Measurements from ENCODE around the gene DENND4A. TPM values are rescaled to one million over a fixed set of nuclear protein-coding genes. Genes with fewer than 3 reads are reported as not detected.
"Not testable (repeated sequence)": the region's sequence is repeated elsewhere in the genome, so short reads cannot be mapped to it uniquely, and the experiment has no call there.

Gene DENND4A
- total RNA-seq, 1 donor from 2014 or later, result 50.8 TPM

DNA sequence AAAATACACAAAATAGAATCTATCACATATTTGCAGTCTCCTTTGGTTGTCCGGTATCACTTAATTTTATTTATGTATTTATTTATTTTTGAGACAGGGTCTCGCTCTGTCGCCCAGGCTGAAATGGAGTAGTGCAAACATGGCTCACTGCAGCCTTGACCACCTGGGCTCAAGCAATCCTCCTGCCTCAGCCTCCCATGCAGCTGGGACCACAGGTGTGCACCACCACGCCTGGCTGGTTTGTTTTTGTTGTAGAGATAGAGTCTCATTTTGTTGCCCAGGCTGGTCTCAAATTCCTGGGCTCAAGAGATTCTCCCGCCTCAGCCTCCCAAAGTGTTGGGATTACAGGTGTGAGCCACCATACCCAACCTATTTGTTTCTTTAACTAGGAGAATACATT is 33.9 kb downstream of the DENND4A start:
- H3K27ac Mint-ChIP-seq, result no peak overlapping the region
- H3K9me3 Mint-ChIP-seq, result no peaks in the 10 kb centered on the region
- H3K27me3 Mint-ChIP-seq (ENCODE audit: insufficient read depth), result no peaks in the 10 kb centered on the region
- intact Hi-C loops (cut with micrococcal nuclease), result no loop called here
- no peak overlapping the region for H3K4me3 Mint-ChIP-seq
- DNase-seq (ENCODE audit: low spot score), result no peak
- peaks cover 19% of the 10 kb centered on the region for H3K4me1 Mint-ChIP-seq (ENCODE audit: low read depth)
- peaks cover 25% of the 10 kb centered on the region for H3K36me3 Mint-ChIP-seq (ENCODE audit: low read depth)

- no peaks in the 10 kb centered on the region for H3K9me3 Mint-ChIP-seq
- intact Hi-C loops (cut with micrococcal nuclease), result no loop called here
- DNase-seq (ENCODE audit: low spot score), result no peak
- H3K36me3 Mint-ChIP-seq (ENCODE audit: low read depth), result peaks cover 22% of the 10 kb centered on the region
- peaks cover 10% of the 10 kb centered on the region for H3K4me1 Mint-ChIP-seq (ENCODE audit: low read depth)
- no peaks in the 10 kb centered on the region for H3K27me3 Mint-ChIP-seq (ENCODE audit: insufficient read depth)
- no peak overlapping the region for H3K27ac Mint-ChIP-seq
- H3K4me3 Mint-ChIP-seq, result no peak overlapping the region
These were observed 34.8 kb downstream of the DENND4A start for GRCh38 chr15:65757256-65757655.

DNA sequence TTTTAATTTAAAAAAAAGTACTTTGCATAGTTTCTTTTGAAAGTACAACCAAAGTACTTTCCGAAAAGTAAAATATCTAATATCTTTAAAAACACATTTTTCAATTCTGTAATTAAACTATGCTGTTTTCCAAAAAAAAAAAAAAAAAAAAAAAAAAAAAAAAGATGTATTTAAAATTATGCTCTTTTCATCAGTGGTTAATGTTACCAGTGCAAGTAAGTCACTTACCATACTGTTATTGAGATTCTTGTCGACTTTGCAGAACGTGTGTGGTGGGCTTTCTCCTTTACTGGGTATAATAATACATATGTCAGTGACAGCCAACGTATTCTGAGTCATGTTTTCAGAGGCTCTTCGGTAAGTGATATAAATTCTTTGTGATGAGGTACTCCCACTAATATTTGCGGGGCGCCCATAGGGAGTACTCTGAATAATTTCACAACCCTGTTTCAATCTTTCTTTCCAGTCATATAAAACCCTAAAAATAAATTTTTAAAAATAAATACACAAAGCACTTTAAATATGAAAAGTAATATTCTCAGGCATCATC is 39.9 kb downstream of the DENND4A start:
- Mint-ChIP-seq H3K27me3 (ENCODE audit: insufficient read depth) (no peaks in the 10 kb centered on the region), H3K9me3 (no peaks in the 10 kb centered on the region), H3K4me3 (no peak overlapping the region), H3K4me1 (ENCODE audit: low read depth) (no peaks in the 10 kb centered on the region), H3K27ac (no peak overlapping the region), H3K36me3 (ENCODE audit: low read depth) (peaks cover 27% of the 10 kb centered on the region)
- DNase-seq (ENCODE audit: low spot score), result no peak
- intact Hi-C loops (cut with micrococcal nuclease), result no loop called here

GRCh38 chr15:65751431-65751830 is 40.7 kb downstream of the DENND4A start:
- intact Hi-C loops (cut with micrococcal nuclease), result no loop called here
- Mint-ChIP-seq H3K27me3 (ENCODE audit: insufficient read depth) (no peaks in the 10 kb centered on the region), H3K4me3 (no peak overlapping the region), H3K27ac (no peak overlapping the region), H3K4me1 (ENCODE audit: low read depth) (no peaks in the 10 kb centered on the region), H3K9me3 (no peaks in the 10 kb centered on the region), H3K36me3 (ENCODE audit: low read depth) (peaks cover 25% of the 10 kb centered on the region)
- DNase-seq (ENCODE audit: low spot score), result no peak

DNA sequence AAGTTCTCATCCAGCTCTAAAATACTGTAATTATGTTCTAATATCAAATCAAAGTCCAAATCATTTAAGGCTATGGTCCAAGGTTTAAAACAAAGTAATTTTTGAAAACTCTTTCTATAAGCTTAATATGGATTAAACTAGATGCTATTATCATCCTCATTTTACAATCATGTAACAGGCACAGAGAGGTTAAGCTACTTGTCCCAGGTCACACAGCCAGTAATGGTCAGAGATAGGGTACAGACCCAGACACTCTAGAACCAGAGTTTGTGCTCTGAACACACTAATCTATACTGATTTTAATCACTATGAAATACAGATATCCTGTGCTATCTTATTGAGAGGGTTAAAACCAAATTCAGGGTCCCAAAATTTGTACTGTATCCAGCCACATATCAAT is 44.8 kb downstream of the DENND4A start:
- no peak overlapping the region for H3K4me3 Mint-ChIP-seq
- H3K27me3 Mint-ChIP-seq (ENCODE audit: insufficient read depth), result no peaks in the 10 kb centered on the region
- intact Hi-C loops (cut with micrococcal nuclease), result no loop called here
- H3K4me1 Mint-ChIP-seq (ENCODE audit: low read depth), result peaks cover 8% of the 10 kb centered on the region
- H3K9me3 Mint-ChIP-seq, result no peaks in the 10 kb centered on the region
- H3K36me3 Mint-ChIP-seq (ENCODE audit: low read depth), result peaks cover 27% of the 10 kb centered on the region
- DNase-seq (ENCODE audit: low spot score), result no peak
- no peak overlapping the region for H3K27ac Mint-ChIP-seq

DNA sequence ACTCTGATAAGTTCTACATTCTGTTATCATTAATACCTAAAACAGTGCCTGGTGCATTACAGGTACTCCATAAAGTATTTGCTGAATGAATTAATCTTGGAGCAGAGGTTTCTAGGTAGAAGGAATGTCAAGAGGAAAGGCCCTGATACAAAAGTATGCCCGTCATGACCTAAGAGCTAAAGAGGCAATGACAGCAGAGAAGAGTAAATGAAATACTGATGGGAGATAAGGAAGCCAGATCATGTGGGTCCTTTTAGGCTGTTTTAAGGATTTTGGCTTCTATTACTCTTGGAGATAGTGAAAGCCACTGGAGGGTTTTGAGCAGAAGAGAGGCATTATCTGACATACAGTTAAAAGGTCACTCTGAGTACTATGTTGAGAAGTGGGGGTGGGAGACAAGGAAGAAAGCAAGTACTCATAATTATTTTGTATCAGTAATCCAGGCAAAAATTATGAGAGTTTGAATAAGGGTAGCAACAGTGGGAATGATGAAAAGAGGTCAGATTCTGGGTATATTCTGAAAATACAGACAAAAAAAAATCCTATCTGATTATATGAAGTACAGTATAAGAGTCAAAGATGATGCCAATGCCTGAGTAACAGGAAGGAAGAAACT is 48.3 kb downstream of the DENND4A start:
- Mint-ChIP-seq H3K27ac (peak overlapping the region; percentile 13), H3K4me3 (no peak overlapping the region), H3K9me3 (no peaks in the 10 kb centered on the region), H3K4me1 (ENCODE audit: low read depth) (peaks cover 19% of the 10 kb centered on the region), H3K36me3 (ENCODE audit: low read depth) (peaks cover 17% of the 10 kb centered on the region), H3K27me3 (ENCODE audit: insufficient read depth) (no peaks in the 10 kb centered on the region)
- no peak for DNase-seq (ENCODE audit: low spot score)
- intact Hi-C loops (cut with micrococcal nuclease), result no loop called here

- H3K36me3 Mint-ChIP-seq (ENCODE audit: low read depth), result peaks cover 24% of the 10 kb centered on the region
- no peak overlapping the region for H3K27ac Mint-ChIP-seq
- no peak overlapping the region for H3K4me3 Mint-ChIP-seq
- intact Hi-C loops (cut with micrococcal nuclease), result no loop called here
- no peaks in the 10 kb centered on the region for H3K9me3 Mint-ChIP-seq
- H3K27me3 Mint-ChIP-seq (ENCODE audit: insufficient read depth), result no peaks in the 10 kb centered on the region
- DNase-seq (ENCODE audit: low spot score), result no peak
- peaks cover 19% of the 10 kb centered on the region for H3K4me1 Mint-ChIP-seq (ENCODE audit: low read depth)
These were observed 51.9 kb downstream of the DENND4A start for GRCh38 chr15:65740148-65740547.

DNA sequence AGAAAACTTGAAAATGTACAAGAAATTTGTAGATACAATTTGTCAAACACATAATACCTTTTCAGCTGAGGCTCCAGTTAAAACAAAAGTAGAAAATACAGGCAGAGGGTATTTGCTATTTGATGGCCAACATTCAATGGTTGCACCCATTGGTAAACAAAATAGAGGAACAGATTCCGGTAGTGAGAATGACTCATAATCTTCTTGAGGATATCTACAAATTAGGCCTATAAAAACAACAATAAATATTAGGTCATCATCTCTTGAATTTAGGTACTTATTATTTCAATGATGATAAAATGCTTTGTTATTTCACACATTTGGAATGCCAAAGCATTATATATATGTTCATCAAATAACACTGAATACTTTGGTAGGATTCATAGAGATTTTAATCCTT is 53.4 kb downstream of the DENND4A start:
- H3K27ac Mint-ChIP-seq, result no peak overlapping the region
- intact Hi-C loops (cut with micrococcal nuclease), result no loop called here
- no peak overlapping the region for H3K4me3 Mint-ChIP-seq
- H3K36me3 Mint-ChIP-seq (ENCODE audit: low read depth), result peaks cover 25% of the 10 kb centered on the region
- peaks cover 13% of the 10 kb centered on the region for H3K4me1 Mint-ChIP-seq (ENCODE audit: low read depth)
- H3K27me3 Mint-ChIP-seq (ENCODE audit: insufficient read depth), result no peaks in the 10 kb centered on the region
- DNase-seq (ENCODE audit: low spot score), result no peak
- H3K9me3 Mint-ChIP-seq, result no peaks in the 10 kb centered on the region

- intact Hi-C loops (cut with micrococcal nuclease); H3K27me3 Mint-ChIP-seq (ENCODE audit: insufficient read depth); H3K27ac Mint-ChIP-seq; DNase-seq (ENCODE audit: low spot score); H3K4me3 Mint-ChIP-seq; H3K9me3 Mint-ChIP-seq; H3K4me1 Mint-ChIP-seq (ENCODE audit: low read depth): not testable (repeated sequence)
- H3K36me3 Mint-ChIP-seq (ENCODE audit: low read depth), result peaks cover 34% of the 10 kb centered on the region
These were observed 58.5 kb downstream of the DENND4A start for GRCh38 chr15:65733599-65733998.

- H3K36me3 Mint-ChIP-seq (ENCODE audit: low read depth), result peaks cover 31% of the 10 kb centered on the region
- no peak overlapping the region for H3K4me3 Mint-ChIP-seq
- intact Hi-C loops (cut with micrococcal nuclease), result no loop called here
These were observed 59.4 kb downstream of the DENND4A start for GRCh38 chr15:65732698-65733097.

DNA sequence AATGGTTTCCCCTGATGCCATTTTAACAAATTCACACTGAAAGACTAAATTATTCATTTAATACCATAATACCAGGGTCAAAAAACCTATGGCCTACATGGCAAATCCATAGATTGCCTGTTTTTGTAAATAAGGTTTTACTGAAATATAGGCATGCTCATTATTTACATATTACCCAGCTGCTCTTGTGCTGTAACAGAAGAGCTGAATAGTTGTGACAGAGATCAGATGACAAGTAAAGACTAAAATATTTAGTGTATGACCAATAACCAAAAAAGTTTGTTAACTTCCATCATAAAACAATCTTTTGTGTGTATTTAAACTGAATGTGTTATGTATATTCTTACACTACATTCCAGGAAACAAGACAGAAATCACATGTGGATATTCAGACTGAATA is 60.2 kb downstream of the DENND4A start:
- DNase-seq (ENCODE audit: low spot score), result no peak
- no peak overlapping the region for H3K4me3 Mint-ChIP-seq
- H3K27ac Mint-ChIP-seq, result no peak overlapping the region
- no peaks in the 10 kb centered on the region for H3K9me3 Mint-ChIP-seq
- no peaks in the 10 kb centered on the region for H3K4me1 Mint-ChIP-seq (ENCODE audit: low read depth)
- H3K36me3 Mint-ChIP-seq (ENCODE audit: low read depth), result peaks cover 26% of the 10 kb centered on the region
- H3K27me3 Mint-ChIP-seq (ENCODE audit: insufficient read depth), result no peaks in the 10 kb centered on the region
- intact Hi-C loops (cut with micrococcal nuclease), result no loop called here

More at GRCh38 chr15:65732698-65733097, 59.4 kb downstream of the DENND4A start:
- H3K27me3 Mint-ChIP-seq (ENCODE audit: insufficient read depth), result no peaks in the 10 kb centered on the region
- DNase-seq (ENCODE audit: low spot score), result no peak
- no peaks in the 10 kb centered on the region for H3K9me3 Mint-ChIP-seq
- H3K4me1 Mint-ChIP-seq (ENCODE audit: low read depth), result no peaks in the 10 kb centered on the region
- no peak overlapping the region for H3K27ac Mint-ChIP-seq

- Mint-ChIP-seq H3K27ac (no peak overlapping the region), H3K36me3 (ENCODE audit: low read depth) (peaks cover 28% of the 10 kb centered on the region), H3K27me3 (ENCODE audit: insufficient read depth) (no peaks in the 10 kb centered on the region), H3K9me3 (no peaks in the 10 kb centered on the region), H3K4me3 (no peak overlapping the region), H3K4me1 (ENCODE audit: low read depth) (no peaks in the 10 kb centered on the region)
- no peak for DNase-seq (ENCODE audit: low spot score)
- intact Hi-C loops (cut with micrococcal nuclease), result no loop called here
These were observed 61.4 kb downstream of the DENND4A start for GRCh38 chr15:65730549-65731172.

DNA sequence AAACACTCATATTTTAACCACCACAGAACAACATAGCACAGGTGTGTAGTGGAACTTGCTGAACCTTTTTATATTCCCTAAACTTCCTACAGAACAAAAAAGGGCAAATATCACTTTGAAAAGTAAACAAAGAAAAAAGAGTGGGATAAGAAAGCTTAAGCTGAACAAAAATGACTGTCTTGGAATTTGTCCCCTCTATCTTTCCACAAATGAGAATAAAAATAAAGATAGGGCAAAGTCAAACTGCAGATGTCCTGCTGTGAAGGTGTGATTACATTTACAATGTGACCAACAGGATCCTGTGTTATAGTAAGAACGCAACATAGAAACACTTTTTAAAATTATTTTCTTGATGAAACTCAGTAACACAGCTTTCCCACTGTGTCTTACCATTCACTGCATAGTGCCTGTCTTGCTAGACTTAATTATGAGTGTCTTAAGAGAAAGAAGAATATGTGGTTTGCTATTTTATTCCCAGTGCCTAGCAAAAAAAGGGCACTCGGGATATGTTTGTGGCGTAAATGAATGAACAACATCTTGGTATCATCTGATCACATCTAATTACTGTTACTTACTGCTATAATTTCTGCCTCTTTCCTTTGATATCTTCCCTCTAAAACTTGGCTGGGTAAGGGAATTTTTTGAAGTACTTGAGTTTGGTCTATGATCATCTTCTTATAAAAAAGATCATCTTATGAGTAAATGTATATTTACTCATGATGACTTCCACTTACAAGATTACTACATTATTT is 67.5 kb downstream of the DENND4A start:
- Mint-ChIP-seq H3K9me3 (no peaks in the 10 kb centered on the region), H3K4me3 (no peak overlapping the region), H3K36me3 (ENCODE audit: low read depth) (peaks cover 24% of the 10 kb centered on the region), H3K27ac (no peak overlapping the region), H3K4me1 (ENCODE audit: low read depth) (no peaks in the 10 kb centered on the region), H3K27me3 (ENCODE audit: insufficient read depth) (no peaks in the 10 kb centered on the region)
- no peak for DNase-seq (ENCODE audit: low spot score)
- intact Hi-C loops (cut with micrococcal nuclease), result no loop called here

Data from activated T-helper 1 cell treated with anti-CD3 and anti-CD28 coated beads, Interleukin-12 subunit alpha, Interleukin-12 subunit beta, Interleukin-2, Interleukin-4 antibody, amounts not matched to agents 30 ng/mL and 10 ng/mL and 1 ng/mL, durations not matched to agents 14 hours and 24 hours and 36 hours (primary cell).